RWPE1 (cell line): ENCODE data around the gene GLIPR2.

ENCODE experiments used
- CTCF ChIA-PET: fragments of 350-600 bp; sonication (Branson Sonifier 250); formaldehyde crosslinking; extraction: SDS; loops from one replicate; lab custom pipeline; 2021; lab: Yijun Ruan, JAX
- POLR2A ChIA-PET: fragments of 400-600 bp; formaldehyde crosslinking; extraction: SDS; loops from one replicate; lab custom pipeline; 2020; ENCODE audit warnings: antibody characterized with exemption; ENCODE audit not compliant: low non-redundant PET; lab: Yijun Ruan, JAX
- DNase-seq: peaks from one replicate; pipeline ENCODE4 v3.0.0; 2012; ENCODE audit warnings: low spot score
- H3K27ac ChIP-seq: fragments of 450-650 bp; 2 replicates; pipeline ENCODE4 v1.5.1; 2017
- TF ChIP-seq, protein P1 (sequence below): fragments of 450-650 bp; conservative IDR thresholded peaks from 2 replicates; pipeline ENCODE4 v1.5.1; 2017; ENCODE audit warnings: low read depth, mild to moderate bottlenecking

The GLIPR2 gene

DNA sequence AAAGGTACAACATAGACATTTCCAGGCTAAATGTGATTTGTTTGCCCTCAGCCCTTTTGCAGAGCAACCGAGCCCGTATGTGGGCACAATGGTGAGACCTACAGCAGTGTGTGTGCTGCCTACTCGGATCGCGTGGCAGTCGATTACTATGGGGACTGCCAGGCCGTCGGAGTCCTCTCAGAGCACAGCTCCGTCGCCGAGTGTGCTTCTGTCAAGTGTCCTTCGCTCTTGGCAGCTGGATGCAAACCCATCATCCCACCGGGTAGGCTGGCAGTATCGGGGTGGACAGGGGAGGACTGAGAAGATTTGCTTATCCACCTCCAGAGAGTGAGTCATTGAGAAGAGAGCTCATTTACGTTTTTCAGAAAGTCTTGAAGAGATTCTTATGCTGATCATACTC, 17.8 kb upstream of the GLIPR2 start:
- ChIA-PET CTCF (interaction anchor here (0.6 kb wide), 1 partner anchor 32 kb away, joined by 3 read pairs; no protein-coding TSS in a partner anchor), POLR2A (no interaction called here)
- DNase-seq: no peak
- TF ChIP-seq, protein P1, sequence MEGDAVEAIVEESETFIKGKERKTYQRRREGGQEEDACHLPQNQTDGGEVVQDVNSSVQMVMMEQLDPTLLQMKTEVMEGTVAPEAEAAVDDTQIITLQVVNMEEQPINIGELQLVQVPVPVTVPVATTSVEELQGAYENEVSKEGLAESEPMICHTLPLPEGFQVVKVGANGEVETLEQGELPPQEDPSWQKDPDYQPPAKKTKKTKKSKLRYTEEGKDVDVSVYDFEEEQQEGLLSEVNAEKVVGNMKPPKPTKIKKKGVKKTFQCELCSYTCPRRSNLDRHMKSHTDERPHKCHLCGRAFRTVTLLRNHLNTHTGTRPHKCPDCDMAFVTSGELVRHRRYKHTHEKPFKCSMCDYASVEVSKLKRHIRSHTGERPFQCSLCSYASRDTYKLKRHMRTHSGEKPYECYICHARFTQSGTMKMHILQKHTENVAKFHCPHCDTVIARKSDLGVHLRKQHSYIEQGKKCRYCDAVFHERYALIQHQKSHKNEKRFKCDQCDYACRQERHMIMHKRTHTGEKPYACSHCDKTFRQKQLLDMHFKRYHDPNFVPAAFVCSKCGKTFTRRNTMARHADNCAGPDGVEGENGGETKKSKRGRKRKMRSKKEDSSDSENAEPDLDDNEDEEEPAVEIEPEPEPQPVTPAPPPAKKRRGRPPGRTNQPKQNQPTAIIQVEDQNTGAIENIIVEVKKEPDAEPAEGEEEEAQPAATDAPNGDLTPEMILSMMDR: no peak
- no peak overlapping the region for H3K27ac ChIP-seq

DNA sequence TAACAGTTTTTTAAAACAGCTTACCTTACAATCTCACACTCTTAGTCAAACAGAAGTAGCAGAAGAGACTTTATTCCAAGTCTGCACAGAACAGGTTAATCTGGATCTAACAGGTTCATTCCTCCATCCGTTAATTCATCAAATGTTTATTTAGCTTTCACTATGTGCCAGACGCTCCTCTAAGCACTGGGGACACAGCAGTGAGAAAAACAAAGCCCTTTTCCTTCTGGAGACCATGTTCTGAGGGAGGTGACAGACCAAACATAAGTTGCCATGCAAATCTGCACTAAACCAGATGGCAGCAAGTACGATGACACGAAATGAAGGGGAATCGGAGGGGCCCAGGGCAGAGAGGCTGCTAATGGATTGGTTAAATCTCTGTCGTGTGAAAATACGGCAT, 17.1 kb upstream of the GLIPR2 start:
- POLR2A ChIA-PET: no interaction called here
- CTCF ChIA-PET: no interaction called here
- no peak overlapping the region for H3K27ac ChIP-seq
- TF ChIP-seq, protein P1: no peak
- DNase-seq: no peak

DNA sequence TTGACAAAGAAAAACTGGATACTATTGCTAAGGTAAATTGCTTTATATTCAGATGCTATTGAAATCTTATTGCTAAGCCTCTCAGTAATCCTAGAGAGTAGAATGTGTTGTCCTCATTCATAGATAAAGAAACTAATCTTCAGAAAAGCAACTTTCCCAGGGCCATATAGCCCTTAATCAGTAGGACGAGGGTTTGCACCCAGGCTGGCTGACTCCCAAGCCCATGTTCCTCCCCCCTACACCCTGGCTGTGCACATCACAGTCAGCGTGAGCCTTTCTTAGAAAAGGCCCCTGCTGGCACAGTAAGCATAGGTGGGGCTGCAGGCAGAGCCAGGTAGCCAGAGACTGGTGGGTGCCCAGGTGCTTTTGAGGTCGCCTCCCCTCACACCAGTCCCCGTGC, 15.8 kb upstream of the GLIPR2 start:
- ChIA-PET POLR2A (no interaction called here), CTCF (interaction anchor here (0.6 kb wide), 1 partner anchor 10 kb away, joined by 3 read pairs; no protein-coding TSS in a partner anchor)
- TF ChIP-seq, protein P1: no peak
- no peak overlapping the region for H3K27ac ChIP-seq
- no peak for DNase-seq

DNA sequence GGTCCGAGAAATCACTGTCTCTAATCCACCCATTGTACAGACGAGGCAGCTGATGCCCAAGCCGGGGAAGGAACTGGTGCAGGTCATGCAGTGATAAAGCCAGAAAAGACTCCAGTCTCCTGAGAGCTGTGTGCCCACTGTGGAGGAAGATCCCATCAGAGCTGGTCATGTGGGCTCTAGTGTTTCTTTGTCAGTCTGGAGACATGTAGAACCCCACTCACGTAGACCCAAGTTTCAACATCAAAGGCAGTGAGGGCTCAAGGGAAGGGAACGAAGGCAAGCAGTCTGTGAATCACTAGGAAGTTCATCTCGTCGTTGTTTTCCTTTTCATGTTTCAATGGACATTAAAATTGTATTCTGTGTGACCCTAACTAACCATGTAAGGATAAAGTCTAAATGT, 14.6 kb upstream of the GLIPR2 start:
- CTCF ChIA-PET: interaction anchor here (0.8 to 1.0 kb wide), 2 partner anchors 19 to 60 kb away, joined by 3 read pairs; no protein-coding TSS in a partner anchor
- H3K27ac ChIP-seq: no peak overlapping the region
- DNase-seq: no peak
- POLR2A ChIA-PET: no interaction called here
- TF ChIP-seq, protein P1: no peak

DNA sequence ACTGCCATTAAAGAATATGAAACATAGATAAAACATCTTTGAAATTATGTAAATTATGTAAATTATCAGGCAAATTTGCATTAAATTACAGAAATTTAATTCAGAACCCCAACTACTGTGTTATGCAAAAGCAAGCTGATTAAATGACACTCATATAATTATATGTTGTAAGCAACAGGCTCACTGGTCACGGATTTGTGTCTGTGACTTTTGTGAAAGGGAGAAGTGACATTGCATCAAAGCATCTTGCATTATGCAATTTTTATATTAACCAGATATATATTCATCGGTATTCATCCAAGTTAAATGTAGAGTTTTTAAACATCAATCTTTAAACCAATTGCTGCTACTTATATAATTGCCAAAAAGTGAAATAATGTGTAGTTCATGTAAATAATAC, 13.0 kb upstream of the GLIPR2 start:
- TF ChIP-seq, protein P1: no peak
- no peak overlapping the region for H3K27ac ChIP-seq
- DNase-seq: no peak
- ChIA-PET POLR2A (no interaction called here), CTCF (no interaction called here)

DNA sequence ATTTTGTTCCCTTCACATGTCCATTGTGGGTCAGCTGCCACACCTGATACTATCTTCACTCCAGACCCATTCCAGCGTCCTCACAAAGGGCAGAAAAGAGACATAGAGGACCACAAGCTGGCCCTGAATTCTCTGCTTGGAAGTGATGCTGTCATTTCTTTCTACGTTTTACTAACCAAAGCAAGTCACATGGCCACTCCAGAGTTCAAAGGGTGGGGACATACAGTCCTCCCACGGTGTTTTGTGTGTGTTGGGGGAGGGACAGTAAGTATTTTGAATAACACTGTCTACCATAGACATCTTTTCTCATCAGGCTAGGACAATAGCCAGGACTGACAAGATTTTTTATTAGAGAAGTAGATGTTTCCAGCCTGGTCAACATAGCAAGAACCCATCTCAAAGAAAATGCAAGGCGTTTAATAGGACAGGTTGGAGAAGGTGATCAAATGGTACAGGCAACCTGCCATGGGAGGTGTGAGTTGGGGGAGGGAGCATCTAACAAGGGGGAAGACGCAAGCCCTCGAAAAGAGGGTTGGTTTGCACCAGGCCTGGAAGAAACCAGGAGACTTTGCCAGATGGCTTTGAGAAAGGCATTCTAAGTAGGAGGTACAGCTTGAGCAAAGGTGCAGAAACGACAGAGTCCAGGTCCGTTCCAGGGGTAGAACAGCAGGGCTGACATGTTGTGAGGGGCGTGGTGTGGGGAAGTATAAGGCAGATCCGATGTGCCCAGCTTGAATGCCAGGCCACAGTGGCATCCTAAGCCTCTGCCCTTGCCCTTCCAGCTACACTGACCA, 11.3 kb upstream of the GLIPR2 start:
- CTCF ChIA-PET: no interaction called here
- TF ChIP-seq, protein P1: no peak
- no peak for DNase-seq
- POLR2A ChIA-PET: no interaction called here
- H3K27ac ChIP-seq: no peak overlapping the region
